K562 (cell line): Measurements from ENCODE around the gene ROR2.

Experiments used
- CEBPB ChIP-seq: fragments of 450-650 bp; IDR thresholded peaks from 2 replicates; pipeline ENCODE4 v1.6.1; 2016; ENCODE audit warnings: missing genetic modification characterization, missing compliant biosample characterization
- TAF1 ChIP-seq: IDR thresholded peaks from 2 replicates; pipeline ENCODE4 v1.6.1; 2011; ENCODE audit warnings: mild to moderate bottlenecking, low read length, moderate library complexity; ENCODE audit not compliant: insufficient read depth, control insufficient read depth, severe bottlenecking; ENCODE audit errors: extremely low read depth
- ZHX1 ChIP-seq: fragments of 150-350 bp; conservative IDR thresholded peaks from 2 replicates; pipeline ENCODE4 v1.6.1; 2014; ENCODE audit warnings: low read length
- ZNF263 ChIP-seq: sonication (generic); formaldehyde crosslinking; IDR thresholded peaks from 2 replicates; pipeline ENCODE4 v1.8.0; 2022; ENCODE audit warnings: mild to moderate bottlenecking, missing genetic modification reagents, borderline replicate concordance
- ZNF717 ChIP-seq: fragments of 250-450 bp; sonication (Bioruptor Pico); IDR thresholded peaks from 2 replicates; pipeline ENCODE4 v1.5.0; 2021
- ZZZ3 ChIP-seq: fragments of 450-650 bp; IDR thresholded peaks from 2 replicates; pipeline ENCODE4 v1.6.1; 2016; ENCODE audit warnings: antibody characterized with exemption, mild to moderate bottlenecking, moderate library complexity

- TF ChIP-seq ZZZ3 (no peak), CEBPB (tag) (no peak), ZNF263 (CRISPR knock-in tag) (no peak), ZNF717 (CRISPR knock-in tag) (no peak), TAF1 (no peak), ZHX1 (no peak)
Observed at GRCh38 chr9:91991721-91992341, 41.8 kb upstream of the ROR2 start.
